Brain pericyte (primary cell): ENCODE measurements around the gene STIM2.
"Not testable (repeated sequence)": the region's sequence is repeated elsewhere in the genome, so short reads cannot be mapped to it uniquely, and the experiment has no call there.

Experiments
- DNase-seq: peaks from one replicate; pipeline ENCODE4 v3.0.0-alpha.2; 2012; ENCODE audit warnings: low read depth, low spot score

STIM2 gene

DNA sequence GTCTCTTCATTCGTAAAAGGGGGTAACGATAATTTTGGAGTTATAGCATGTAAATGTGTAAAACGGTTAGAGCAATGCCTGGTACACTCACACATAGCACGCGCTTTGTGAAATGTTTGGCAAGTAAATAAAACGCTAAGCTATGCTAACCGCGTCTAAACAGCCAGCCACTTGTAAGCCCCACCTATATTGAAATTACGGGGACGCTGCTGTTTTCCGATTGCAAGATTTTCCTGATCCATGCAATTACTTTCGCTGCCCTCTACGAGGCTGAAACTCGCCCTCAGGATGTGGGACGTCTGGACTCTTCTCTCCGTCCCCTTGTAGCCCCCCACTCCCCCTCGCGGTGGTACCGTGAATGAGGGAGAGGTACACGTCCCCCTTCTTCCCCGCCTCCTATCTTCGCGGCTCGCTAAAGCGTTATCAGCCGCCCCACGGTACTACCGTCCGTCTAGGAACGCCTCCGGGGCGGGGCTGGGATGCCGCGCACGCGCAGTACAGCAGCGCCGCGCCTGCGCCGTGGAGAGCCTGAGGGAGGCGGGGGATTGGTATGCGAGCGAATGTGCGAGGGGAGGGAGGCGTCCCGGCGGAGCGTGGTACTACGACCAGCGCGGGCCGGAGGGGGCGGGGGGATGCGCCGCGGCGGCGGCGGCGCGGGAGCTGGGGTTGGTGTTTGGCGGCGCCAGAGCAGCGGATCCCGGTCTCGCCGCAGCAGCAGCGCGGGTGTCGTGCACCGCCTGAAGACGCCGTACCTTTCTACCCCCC, at the start of gene STIM2:
TSS of gene STIM2 (plus strand) at position 685 of the 765 bp plus-strand sequence.
- DNase-seq = peak; percentile 94

DNA sequence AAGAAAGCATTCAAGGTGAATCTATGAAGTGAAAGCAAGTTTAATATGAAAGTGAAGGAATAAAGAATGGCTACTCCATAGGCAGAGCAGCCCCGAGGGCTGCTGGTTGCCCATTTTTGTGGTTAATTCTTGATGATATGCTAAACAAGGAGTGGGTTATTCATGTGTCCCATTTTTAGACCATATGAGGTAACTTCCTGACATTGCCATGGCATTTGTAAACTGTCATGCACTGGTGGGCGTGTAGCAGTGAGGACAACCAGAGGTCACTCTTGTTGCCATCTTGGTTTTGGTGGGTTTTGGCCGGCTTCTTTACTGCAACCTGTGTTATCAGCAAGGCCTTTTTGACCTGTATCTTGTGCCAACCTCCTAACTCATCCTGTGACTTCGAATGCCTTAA, 49.1 kb upstream of the STIM2 start:
- not testable (repeated sequence) for DNase-seq

DNA sequence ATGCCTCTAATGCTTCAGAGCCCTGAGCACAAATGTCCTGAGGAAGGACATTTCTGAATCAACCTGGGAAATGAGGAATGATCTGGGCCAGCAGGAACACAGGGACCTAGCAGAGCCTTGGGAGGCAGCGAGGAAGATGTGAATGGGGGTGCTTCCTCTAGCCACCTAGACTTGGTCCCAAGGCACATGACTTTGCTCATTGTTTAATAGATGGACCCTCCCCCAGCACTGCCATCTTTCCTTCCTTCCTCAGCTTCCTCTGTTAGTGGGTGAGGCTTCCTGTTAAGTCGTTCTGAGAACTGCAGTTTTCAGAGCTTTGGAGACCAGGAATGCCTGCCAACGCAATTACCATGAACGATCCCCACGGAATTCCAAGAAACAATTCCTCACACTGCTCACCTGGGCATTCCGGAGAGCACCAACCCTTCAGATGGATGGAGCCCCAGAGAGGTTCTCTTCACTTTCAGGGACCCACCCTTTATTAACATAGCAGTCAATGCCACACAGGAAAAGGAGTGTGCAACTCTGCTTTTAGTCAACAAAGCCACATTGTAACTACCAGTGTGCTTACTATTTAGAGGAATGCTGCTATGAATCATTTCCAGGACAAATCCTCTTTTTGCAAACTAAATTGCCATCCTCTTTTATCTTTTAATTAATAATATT, 48.5 kb upstream of the STIM2 start:
- DNase-seq = no peak

DNA sequence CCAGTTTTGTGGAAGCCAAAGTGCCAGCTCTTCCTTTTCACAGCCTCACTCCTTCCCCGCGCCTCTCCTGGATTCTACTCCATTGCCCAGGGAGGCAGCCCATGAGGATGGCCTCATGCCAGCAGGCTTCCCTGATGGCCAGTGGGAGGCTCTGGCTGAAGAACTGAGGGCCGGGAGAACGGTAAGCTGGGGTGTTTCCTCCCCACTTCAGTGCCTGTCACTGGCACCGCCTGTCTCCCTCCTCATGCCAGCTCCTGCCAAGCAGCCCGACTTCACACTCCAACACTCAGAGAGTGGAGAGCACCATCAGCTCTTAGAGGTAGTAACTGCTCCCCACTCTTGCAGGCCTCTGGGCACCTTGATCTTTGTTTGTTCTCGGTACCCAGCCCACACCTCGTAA, 46.9 kb upstream of the STIM2 start:
- DNase-seq = no peak

DNA sequence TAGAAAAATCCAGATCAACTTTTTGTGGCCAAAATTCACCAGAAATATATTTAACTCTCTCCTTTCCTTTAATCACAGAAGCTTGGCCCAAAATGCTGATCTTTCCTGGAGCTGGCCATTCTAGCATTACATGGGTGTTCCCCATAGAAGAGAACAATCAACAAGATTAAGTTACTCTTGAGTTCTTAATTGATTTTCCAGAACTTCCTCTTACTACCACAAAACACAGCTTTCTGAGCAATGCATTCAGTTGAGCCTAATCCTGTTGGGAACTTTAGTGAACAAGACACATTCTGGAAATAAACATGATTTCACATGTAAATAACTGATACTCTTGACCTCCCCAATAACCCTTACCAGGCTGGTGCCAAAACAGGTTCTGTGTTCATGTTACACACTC, 45.4 kb upstream of the STIM2 start:
- no peak for DNase-seq

DNA sequence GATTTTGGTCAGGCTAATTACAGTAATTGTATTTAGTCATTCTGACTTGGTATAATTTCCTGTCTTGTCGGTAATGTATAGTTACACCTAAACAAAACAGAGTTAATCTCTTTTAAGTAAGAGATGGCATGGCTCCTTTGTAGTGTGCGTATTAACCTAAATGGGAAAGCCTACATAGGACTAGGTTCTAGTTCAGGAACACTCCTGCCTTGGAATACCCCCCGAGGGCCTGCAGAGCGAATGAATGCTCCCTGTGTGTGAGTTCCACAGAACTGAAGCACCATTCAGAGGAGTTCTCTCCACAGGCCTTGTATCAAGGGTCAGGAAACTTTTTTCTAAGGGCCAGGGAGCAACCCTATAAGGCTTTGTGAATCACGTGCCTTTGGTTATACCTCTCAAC, 44.9 kb upstream of the STIM2 start:
- no peak for DNase-seq

DNA sequence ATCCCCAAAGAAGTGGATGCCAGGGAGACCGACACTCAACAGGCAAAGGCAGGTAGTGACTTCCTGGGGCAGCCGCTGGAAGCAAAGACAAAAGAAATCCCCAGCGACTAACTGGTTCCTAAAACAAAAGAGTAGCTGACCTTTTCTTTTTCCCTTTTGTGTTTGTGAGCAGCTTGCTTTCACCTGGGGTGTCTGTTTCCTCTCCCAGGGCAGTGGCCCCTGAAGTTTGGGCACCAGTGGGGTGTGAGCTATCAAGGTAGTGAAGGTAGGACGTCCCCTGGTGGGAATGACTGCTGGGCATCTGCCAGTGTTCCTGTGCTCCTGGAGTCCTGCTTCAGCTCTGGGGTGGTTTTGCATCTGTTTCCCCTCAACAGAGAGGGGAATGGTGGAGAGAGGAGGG, 41.6 kb upstream of the STIM2 start:
- DNase-seq = no peak

DNA sequence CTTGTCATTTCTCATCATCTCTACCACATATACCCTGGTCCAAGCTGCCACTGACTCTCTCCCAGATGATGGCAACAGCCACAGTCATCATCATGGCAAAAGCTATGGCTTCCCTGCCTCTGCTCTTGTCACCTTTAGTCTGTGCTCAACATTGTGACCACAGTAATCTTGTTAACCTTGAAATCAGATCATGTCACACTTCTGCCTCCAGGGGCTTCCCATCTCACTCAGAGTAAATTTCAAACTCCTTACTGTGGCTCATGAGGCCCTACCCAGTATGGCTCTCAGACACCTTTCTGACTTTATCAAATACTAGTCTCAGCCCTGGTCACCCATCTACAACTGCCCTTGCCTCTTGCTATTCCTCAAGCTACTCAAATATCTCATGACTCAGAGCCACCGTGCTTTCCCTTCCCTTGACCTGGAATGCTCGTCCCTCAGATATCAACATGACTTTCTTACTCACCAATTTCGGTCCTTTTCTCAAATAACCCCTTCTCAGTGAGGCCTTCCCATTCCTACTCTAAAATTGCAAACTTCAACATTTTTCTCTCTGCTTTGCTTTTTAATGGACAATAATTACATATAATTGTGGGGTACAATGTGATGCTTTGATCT, 41.1 kb upstream of the STIM2 start:
- no peak for DNase-seq

DNA sequence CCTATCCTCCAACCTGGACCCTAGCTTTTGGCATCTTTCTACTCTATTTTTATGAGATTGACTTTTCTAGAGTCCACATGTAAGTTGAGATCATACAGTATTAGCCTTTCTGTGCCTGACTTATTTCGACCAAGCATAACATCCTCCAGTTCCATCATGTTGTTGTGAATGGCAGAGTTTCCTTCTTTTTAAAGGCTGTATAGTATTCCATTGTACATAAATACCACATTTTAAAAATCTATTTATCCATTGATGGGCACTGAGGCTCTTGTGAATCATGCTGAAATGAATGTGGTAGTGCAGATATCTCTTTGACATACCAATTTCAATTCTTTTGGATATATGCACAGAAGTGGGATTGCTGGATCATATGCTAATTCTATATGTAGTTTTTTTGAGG, 40.3 kb upstream of the STIM2 start:
- no peak for DNase-seq

DNA sequence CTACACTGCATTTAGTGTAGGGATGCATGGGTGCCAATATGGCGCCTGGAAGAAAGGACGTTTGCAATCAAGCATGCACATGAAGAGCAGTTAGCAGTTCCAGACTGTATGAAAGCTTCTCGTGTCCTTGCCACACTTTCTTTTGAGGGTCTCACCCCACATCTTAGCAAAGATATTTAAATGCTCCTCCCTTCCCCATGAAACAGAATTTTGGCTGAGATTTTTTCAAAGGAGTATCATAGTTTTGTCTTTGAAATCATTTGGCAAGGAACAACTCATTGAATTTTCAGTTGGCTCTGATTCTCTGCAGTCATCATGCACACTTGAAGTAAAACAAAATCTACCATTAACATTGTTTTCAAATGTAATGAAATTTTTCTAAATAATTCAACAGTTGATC, 39.6 kb upstream of the STIM2 start:
- no peak for DNase-seq

DNA sequence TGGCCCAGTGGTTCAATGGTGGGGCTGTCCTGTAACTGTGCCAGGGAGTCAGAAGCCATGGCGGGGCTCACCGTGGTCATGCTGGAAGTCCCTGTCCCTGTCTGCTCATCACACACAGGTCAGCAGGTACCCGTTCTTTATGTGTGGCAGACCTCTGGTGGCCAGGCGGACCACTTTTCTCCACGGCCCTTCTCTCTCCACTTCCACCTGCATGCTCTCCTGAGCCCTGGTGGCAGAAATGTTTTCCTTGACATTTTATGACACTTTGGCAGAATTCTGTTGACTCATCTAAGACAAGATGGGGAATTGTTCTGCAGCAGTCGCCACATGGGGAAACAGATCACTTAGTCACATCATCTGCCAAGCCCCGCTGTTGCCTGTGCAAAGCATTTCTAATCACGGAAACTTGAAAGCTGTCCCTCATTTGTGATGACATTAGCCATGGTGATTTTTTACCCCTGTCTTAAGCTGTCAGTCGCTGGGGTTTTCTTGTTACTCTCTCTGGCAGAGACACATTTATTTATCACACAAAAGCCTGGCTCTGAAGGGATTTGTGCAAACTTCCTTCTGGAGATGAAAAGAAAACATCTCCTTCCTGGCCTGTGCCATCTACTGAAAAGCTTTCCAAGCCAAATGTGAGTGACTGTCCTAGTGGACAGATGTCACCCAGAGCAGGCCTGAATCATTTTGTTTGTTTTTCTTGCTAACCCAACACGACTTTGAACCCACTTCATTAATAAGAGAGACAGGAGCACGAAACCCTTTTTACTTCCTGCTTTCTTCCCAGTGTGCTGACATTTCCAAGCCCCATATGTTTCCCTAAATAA, 38.8 kb upstream of the STIM2 start:
- DNase-seq = no peak

DNA sequence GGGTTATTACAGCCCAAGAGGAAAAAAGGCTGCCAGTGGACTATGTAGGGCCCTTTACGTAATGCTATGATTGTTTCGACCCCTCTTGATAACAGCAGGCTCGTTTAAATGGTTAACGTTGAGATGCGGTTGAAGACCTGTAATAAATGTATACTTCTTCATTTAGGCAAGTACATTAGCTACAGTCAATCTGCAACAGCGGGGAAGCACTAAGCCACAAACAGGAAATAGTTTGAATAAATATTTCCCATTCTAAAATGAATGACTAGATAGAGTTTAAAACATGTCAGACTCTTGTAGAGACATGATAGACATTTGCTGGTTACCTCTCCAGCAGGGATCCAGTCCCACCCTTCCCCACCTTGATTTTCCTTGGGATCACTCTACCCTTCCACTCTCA, 38.1 kb upstream of the STIM2 start:
- DNase-seq = no peak

DNA sequence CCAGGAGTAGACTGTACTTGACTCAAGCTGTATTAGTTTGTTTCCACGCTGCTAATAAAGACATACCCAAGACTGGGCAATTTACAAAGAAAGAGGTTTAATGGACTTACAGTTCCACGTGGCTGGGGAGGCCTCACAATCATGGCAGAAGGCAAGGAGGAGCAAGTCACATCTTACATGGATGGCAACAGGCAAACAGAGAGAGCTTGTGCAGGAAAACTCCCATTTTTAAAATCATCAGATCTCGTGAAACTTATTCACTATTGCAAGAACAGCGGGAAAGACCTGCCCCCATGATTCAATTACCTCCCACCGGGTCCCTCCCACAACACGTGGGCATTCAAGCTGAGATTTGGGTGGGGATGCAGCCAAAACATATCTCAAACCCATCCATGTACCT, 37.7 kb upstream of the STIM2 start:
- DNase-seq = not testable (repeated sequence)

DNA sequence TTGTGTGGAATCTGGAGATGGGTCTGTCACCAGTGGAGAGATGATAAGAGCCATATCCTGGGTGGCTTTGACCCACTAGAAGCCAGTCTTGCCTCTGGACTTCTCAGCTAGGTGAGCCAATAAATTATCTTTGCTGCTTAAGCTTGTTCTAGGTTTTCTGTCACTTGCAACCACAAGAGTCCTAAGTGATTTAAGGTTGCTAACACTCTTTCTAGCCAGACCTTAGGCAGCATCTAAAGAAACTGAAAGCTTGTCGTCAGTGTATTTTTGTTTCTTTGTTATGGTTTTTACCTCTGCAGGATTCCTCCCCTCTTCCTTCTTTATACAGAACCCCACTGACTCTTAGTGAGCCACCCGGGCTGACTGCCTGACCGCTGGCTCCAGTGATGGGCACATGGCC, 37.1 kb upstream of the STIM2 start:
- no peak for DNase-seq

DNA sequence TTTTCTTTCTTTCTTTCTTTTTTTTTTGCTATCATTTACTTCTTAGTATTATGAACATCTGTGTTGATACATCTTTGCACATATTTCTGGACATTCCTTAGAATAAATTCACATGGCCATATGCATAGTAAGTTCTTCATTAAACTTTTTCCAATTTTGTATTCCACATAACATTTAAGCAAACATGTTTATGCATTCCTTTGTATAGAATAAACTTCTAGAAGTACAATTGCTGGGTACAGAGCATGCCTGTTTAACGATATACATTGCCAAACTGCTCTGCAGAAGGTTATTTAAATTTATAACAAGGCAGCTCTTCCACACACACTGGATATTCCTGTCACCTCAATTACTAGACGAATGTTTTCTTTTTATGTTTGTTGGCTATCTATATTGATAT, 36.0 kb upstream of the STIM2 start:
- no peak for DNase-seq

DNA sequence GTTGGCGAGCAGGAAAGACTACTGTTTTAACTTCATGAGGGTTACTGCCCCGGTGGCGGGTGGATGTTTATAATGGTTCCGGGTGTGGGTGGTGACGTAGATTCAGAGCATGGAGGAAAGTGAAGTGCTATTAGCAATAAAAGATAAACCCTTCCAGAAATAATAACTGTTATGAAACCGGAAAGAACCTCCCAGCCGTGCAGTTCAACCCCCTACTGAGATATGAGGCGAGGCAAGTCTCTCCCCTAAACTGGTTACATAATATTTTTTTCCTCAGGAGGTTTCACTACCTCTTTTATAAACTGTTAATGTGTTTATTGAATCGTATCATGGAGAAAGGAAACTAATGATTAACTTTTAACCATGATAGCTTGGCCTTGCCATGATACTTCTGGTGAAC, 33.9 kb upstream of the STIM2 start:
- DNase-seq = peak; percentile 45

DNA sequence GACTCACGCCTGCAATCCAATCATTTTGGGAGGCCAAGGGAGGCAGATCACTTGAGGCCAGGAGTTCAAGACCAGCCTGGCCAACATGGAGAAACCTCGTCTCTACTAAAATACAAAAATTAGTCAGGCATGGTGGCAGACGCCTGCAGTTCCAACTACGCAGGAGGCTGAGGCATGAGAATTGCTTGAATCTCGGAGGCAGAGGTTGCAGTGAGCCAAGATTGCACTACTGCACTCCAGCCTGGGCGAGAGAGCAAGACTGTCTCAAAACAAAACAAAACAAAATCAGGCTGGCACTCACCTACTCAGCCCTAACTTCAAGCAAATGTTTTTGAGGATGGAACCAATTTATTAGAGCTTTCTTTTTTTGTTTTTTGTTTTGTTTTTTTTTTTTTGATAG, 33.3 kb upstream of the STIM2 start:
- not testable (repeated sequence) for DNase-seq

DNA sequence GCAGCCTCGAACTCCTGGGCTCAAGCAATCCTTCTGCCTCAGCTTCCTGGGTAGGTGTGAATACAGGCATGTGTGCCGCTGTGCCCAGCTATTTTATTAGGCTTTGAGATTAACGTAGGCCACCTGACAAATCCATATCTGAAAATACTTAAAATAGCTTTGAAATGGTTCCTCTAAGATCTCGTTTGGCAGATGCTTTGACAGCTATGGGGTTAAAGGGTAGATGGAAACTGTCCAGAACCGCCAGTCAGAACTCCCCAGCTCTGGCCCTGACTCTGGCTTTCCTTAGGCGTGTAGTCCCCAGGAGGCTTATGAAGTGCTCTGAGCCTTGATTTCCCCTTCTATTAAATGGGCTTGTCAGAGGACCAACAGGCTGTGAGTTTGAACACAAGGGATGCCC, 32.8 kb upstream of the STIM2 start:
- no peak for DNase-seq

DNA sequence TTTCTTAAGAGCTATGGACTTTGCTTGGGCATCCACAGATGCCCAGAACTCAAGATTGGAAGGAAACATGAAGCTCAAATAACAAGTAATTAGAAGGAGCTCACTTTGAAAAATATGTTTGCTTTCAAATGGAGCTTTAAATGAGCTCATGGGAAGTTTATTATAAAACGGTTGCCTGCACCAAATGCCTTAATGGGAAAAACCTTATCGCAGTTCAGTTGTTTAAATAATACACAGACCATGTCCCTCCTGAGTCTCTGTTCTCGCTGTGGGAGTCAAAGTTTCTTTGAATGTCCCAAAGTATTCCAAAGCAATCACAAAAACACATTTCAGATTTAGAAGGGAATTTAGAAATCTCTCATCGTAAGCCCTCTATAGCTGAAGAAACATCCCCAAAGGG, 31.6 kb upstream of the STIM2 start:
- DNase-seq = no peak

DNA sequence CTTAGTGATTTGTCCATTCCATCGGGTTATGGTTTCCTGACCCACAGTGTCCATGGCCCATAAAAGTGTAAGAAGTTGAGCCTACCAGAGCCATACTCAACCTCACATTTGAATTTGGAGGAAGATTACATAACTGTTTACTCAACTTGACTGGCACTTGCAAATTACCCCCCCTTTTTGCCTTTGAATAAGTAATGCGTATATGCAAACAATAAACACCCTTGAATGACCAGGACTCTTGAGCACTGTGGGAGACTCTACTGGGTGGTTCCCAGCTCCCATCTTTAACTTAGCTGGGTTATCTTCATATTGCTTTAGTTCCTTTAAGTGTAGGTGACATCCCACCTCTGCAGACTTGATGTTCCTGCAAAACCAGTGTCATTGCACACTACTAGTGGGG, 30.6 kb upstream of the STIM2 start:
- DNase-seq = no peak

DNA sequence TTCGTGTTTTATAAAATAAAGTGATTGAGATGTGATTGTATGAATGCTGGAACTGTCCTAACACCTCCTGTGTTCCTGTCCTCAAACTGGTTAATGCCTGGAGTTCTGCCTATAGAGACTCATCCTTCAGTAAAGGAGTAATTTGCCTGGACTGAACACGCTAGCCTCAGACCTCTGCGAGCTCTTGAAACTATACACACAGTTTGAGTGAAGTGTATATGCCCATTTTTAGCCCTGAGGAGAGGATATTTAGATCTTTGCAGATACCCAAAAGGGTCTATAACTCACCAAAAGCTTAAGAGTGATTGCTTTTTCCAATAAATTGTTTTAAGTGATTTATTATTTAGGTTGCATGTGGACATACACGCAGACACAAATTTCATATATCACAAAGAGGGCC, 29.9 kb upstream of the STIM2 start:
- no peak for DNase-seq

DNA sequence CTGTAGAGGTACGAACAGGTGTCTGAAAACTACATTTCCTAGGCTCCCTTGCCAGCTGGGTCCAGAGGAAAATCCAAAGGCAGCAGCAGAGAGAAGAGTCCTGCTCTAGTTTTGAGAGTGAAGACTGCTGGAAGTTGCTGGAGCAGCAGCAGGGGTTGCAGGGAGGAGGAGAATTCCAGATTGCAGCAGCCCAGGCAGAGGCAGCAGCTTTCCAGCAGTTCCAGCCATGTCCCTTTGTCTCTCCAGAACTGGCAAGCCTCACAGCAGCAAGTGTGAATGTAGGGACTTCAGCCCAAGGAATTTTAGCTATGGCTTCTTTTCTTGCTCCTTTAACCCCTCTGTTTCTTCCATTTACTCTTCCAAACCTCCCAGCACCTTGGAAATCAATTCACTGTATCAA, 24.1 kb upstream of the STIM2 start:
- no peak for DNase-seq
